Adrenal gland (tissue), 5 donors: ENCODE data around the gene CUX1.

Experiments
- POLR2A ChIP-seq, 2 donors: fragments of 450-650 bp; IDR thresholded peaks; one replicate each; pipeline ENCODE4 v1.6.1; 2017; ENCODE audit warnings: antibody characterized with exemption in 2 of 2, mild to moderate bottlenecking in 2 of 2, moderate library complexity in 1 of 2
- TF ChIP-seq, protein P1 (sequence below), 6 experiments: fragments of 450-650 bp in 4 of 6; fragments of 200-600 bp in 2 of 6; sonication (generic) in 1 of 6; IDR thresholded peaks; 1 replicate in 5 of 6; 2 replicates in 1 of 6; pipeline versions ENCODE4 v1.5.1 to v1.8.0; 2016 to 2021; ENCODE audit warnings: antibody characterized with exemption in 6 of 6, mild to moderate bottlenecking in 2 of 6, moderate library complexity in 1 of 6
- donor health status: DM: no; HTN: no; CAD: no.

DNA sequence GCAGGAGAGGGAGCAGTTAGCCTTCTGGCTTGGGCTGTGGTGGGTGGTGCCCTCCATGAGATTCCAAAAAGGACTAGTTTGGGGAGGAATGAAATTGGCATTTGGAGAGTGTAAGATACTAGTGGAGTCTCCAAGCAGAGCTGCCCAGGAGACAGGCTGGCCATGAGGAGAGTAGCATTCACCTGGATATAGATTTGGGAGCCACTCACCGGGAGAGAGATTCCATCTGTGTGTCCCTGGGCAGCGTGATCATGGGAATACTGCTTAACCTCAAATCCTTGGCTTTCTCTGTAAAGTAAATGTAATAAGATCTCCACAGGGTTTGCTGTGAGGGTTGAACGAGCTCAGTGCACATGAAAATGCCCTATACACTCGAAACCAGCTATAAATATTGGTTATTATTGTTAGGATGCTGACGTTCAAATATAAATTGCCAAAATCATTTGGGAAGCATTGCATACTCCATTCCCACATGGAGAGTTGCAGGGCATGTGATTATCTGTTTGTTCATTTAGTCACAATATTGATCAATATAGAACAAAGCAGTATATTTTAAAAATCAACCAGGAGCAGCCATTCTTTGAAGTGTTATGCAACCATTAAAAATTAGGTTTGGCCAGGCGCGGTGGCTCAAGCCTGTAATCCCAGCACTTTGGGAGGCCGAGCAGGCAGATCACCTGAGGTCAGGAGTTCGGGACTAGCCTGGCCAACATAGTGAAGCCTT is 143.7 kb downstream of the CUX1 start:
- TF ChIP-seq, protein P1, sequence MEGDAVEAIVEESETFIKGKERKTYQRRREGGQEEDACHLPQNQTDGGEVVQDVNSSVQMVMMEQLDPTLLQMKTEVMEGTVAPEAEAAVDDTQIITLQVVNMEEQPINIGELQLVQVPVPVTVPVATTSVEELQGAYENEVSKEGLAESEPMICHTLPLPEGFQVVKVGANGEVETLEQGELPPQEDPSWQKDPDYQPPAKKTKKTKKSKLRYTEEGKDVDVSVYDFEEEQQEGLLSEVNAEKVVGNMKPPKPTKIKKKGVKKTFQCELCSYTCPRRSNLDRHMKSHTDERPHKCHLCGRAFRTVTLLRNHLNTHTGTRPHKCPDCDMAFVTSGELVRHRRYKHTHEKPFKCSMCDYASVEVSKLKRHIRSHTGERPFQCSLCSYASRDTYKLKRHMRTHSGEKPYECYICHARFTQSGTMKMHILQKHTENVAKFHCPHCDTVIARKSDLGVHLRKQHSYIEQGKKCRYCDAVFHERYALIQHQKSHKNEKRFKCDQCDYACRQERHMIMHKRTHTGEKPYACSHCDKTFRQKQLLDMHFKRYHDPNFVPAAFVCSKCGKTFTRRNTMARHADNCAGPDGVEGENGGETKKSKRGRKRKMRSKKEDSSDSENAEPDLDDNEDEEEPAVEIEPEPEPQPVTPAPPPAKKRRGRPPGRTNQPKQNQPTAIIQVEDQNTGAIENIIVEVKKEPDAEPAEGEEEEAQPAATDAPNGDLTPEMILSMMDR (IDR thresholded peaks at IDR 0.05) = no peak
- no peak for TF ChIP-seq POLR2A (IDR thresholded peaks at IDR 0.05)
